ENCODE results near the gene MYMK. TPM values are rescaled to one million over a fixed set of nuclear protein-coding genes. Genes with fewer than 3 reads are reported as not detected.
A peak's percentile ranks its signal among the peaks of the same experiment; 100 is the strongest.

The MYMK gene
- total and polyA plus RNA-seq, 2 of the 8 experiments (the other 6 are each of a cell fraction or from before 2014, with no cell fraction given), result not detected

DNA sequence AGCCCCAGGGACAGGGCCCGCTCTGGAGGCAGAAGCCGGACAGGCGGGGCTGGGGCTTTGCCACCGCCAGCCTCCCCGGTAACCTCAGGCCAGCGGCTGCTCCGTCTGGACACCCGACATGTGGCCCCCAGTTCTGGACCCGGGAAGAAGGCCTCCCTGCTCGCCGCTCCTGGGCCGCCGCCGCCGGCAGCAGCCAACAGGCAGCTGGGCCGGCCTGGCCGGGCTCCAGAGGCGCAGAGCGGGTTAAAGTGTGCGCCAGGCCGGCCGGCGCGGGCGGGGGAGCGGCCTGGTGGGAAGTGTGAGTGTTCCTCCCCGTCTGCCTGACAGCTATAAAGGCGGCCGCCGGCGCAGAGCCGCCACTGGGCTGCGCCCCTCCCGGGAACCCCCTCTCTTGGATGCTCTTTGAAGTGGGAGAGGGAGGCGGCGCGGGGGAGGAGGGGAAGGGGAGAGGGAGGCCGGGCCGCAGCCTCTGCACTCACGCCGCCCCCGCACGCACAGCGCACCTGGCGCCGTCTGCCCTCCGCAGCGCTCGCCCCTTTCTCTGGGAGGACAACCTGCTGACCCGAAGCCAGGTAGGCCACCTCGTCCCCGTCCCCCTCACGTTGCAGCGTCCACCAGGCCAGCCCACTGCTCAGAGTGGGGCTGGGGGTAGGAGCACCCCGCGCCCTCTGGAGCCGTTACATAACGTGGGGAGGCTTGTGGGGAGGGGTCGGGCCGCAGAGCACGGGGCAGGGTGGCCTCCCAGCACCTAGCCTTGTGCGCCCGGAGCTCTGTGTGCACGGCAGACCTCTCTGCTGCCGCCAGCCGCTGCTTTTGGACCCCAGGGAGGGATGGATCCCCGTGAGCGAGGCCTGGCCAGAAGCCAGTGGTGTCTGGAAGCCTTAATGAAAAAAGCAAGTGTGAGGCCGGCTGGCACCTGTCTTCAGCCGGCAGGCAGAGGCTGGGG lies 9.9 kb upstream of the MYMK start, which contains the start of gene ADAMTSL2 (continued):
- peak; percentile 50; the same call in 1 of the 2 replicates for TF ChIP-seq GABPA (IDR thresholded peaks at IDR 0.05; ENCODE audit: borderline replicate concordance, insufficient read depth, low read length)
- TF ChIP-seq TBP (IDR thresholded peaks at IDR 0.05; ENCODE audit: low read depth, low read length), result no peak
- TF ChIP-seq, protein P1, sequence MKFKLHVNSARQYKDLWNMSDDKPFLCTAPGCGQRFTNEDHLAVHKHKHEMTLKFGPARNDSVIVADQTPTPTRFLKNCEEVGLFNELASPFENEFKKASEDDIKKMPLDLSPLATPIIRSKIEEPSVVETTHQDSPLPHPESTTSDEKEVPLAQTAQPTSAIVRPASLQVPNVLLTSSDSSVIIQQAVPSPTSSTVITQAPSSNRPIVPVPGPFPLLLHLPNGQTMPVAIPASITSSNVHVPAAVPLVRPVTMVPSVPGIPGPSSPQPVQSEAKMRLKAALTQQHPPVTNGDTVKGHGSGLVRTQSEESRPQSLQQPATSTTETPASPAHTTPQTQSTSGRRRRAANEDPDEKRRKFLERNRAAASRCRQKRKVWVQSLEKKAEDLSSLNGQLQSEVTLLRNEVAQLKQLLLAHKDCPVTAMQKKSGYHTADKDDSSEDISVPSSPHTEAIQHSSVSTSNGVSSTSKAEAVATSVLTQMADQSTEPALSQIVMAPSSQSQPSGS (IDR thresholded peaks at IDR 0.05; ENCODE audit: low read length), result no peak
- no peak for TF ChIP-seq CEBPB (IDR thresholded peaks at IDR 0.05; ENCODE audit: low read depth, low read length)
- TF ChIP-seq KDM5A (IDR thresholded peaks at IDR 0.05; ENCODE audit: low read length), result no peak
- no peak for TF ChIP-seq NRF1 (IDR thresholded peaks at IDR 0.05; ENCODE audit: low read depth, low read length)
